ENCODE data around the gene BMPER.

- TF ChIP-seq CTCF (tag by site-specific recombination; IDR thresholded peaks at IDR 0.05) (no peak), ZNF777 (tag by site-specific recombination; IDR thresholded peaks at IDR 0.05; ENCODE audit: borderline replicate concordance) (no peak), ZNF549 (tag by site-specific recombination; IDR thresholded peaks at IDR 0.05) (no peak), ZNF274 (IDR thresholded peaks at IDR 0.05; ENCODE audit: low read length) (no peak), ZNF274 (tag by site-specific recombination; IDR thresholded peaks at IDR 0.05; ENCODE audit: borderline replicate concordance) (no peak), ZNF292 (tag by site-specific recombination; IDR thresholded peaks at IDR 0.05; ENCODE audit: borderline replicate concordance, low read depth) (no peak)
- TF ChIP-seq, protein P1, sequence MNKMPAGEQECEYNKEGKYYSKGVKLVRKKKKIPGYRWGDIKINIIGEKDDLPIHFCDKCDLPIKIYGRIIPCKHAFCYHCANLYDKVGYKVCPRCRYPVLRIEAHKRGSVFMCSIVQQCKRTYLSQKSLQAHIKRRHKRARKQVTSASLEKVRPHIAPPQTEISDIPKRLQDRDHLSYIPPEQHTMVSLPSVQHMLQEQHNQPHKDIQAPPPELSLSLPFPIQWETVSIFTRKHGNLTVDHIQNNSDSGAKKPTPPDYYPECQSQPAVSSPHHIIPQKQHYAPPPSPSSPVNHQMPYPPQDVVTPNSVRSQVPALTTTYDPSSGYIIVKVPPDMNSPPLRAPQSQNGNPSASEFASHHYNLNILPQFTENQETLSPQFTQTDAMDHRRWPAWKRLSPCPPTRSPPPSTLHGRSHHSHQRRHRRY (tag by site-specific recombination; IDR thresholded peaks at IDR 0.05) = no peak
Measured at GRCh38 chr7:33952824-33953223, 47.5 kb downstream of the BMPER start.
